Measurements from ENCODE around the gene GRID2. TPM values are rescaled to one million over a fixed set of nuclear protein-coding genes. Genes with fewer than 3 reads are reported as not detected.

Gene GRID2
- total and polyA plus RNA-seq, 8 donors, result 0.39 TPM; not detected in 7

DNA sequence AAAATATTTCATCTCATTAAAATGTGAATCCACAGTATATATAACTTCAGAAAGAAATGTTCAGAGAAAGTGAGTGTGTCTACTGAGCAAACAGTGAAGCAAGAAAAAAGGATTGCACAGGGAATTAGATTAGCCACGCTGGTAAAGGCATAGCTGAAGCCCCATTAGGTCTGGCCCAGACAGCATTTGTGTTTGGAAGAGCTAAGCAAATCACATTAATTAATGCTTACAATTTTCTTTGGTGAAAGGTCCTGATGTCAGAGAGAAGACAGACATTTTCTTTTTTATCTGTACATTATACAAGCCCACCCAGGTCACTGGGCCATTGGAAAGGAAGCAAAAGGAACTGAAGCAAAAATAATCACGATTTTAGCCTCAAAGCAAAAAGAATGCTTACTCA lies 354.6 kb downstream of the GRID2 start:
- no peak for FAIRE-seq
- DNase-seq, result no peak
- ATAC-seq, result no peak

GRCh38 chr4:92677805-92678204 lies 374.0 kb downstream of the GRID2 start:
- H3K4me3 ChIP-seq, result no peak overlapping the region
- WGBS, 2 donors, result 90 to 95% methylated on average over 3 of the region's 3 CpGs

More for the DNA sequence above, 354.6 kb downstream of the GRID2 start:
- Histone ChIP-seq H3K27ac (no peak overlapping the region), H3K4me3 (no peak overlapping the region), H3K27me3 (no peaks in the 10 kb centered on the region), H3K9me3 (no peaks in the 10 kb centered on the region), H3K36me3 (no peaks in the 10 kb centered on the region), H3K4me1 (no peaks in the 10 kb centered on the region)
- intact Hi-C loops (cut with DNase I), result no loop called here
- no peak for TF ChIP-seq CTCF (IDR thresholded peaks at IDR 0.05)
- WGBS, 2 donors, result 62 to 67% methylated on average over 2 of the region's 2 CpGs

DNA sequence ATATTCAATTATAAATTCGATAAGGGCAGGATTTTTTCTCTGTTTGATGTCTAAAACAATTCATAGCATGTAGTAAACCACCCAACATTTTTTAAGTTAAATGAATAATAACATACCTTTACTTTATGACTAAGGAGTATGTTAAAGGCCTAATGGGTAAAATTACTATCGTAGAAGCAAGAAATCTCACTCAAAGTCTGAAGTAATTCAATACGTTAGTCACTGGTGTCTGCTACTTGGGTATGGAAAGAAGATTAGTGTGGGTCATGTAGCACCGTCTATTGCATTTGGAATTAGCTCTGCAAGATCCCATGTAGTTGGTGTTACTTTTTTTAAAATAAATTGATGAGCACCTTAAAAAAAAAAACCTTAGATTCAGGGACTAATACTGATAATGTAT lies 374.5 kb downstream of the GRID2 start:
- TF ChIP-seq CTCF (IDR thresholded peaks at IDR 0.05), result no peak
- H3K4me1 ChIP-seq, result no peaks in the 10 kb centered on the region
- no peak overlapping the region for H3K27ac ChIP-seq
- H3K4me3 ChIP-seq, result no peak overlapping the region
- H3K9me3 ChIP-seq, result no peaks in the 10 kb centered on the region
- intact Hi-C loops (cut with DNase I), result no loop called here
- no peak for ATAC-seq
- 84 to 85% methylated on average over 4 of the region's 4 CpGs for WGBS, 2 donors
- H3K36me3 ChIP-seq, result no peaks in the 10 kb centered on the region
- no peaks in the 10 kb centered on the region for H3K27me3 ChIP-seq
- FAIRE-seq, result no peak
- no peak for DNase-seq

More at GRCh38 chr4:92677805-92678204, 374.0 kb downstream of the GRID2 start:
- FAIRE-seq (no peak), ATAC-seq (no peak), DNase-seq (no peak)
- Histone ChIP-seq H3K36me3 (no peaks in the 10 kb centered on the region), H3K27ac (no peak overlapping the region), H3K4me1 (no peaks in the 10 kb centered on the region), H3K9me3 (no peaks in the 10 kb centered on the region), H3K27me3 (no peaks in the 10 kb centered on the region)
- TF ChIP-seq CTCF (IDR thresholded peaks at IDR 0.05), result no peak
- intact Hi-C loops (cut with DNase I), result no loop called here

DNA sequence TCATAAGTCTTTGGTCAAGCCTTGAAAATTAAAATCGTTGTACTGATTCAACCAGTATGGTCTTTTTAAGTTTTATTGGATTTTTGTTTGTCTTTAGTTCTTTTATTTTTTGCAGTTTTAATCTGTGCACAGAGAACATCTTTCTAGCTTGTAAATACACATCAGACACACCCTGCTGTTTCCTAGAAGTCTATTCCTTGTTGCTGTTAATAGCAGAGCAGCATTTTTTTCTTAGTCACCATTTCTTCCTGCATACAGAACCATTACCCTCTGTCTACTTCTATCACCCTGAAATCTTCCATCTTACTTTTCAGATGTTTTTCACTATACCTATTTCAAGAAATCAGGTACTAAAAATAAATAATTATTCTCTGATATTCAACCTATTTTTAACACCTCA lies 375.4 kb downstream of the GRID2 start:
- Histone ChIP-seq H3K4me3 (no peak overlapping the region), H3K4me1 (no peaks in the 10 kb centered on the region), H3K27me3 (no peaks in the 10 kb centered on the region), H3K9me3 (no peaks in the 10 kb centered on the region), H3K27ac (no peak overlapping the region), H3K36me3 (no peaks in the 10 kb centered on the region)
- DNase-seq (no peak), FAIRE-seq (no peak), ATAC-seq (no peak)
- WGBS, 2 donors, result 31 to 68% methylated on average over 1 of the region's 1 CpG
- intact Hi-C loops (cut with DNase I), result no loop called here
- TF ChIP-seq CTCF (IDR thresholded peaks at IDR 0.05), result no peak

DNA sequence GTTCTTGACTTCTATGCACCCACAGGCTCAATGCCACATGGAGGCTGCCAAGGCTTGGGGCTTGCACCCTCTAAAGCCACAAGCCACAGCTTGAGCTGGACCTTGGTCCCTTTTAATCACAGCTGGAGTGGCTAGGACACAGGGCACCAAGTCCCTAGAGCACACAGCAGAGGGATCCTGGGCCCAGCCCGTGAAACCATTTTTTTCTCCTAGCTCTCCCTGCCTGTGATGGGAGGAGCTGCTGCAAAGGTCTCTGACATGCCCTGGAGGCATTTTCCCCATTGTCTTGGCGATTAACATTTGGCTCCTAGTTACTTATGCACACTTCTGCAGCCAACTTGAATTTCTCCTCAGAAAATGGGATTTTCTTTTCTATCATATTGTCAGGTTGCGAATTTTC lies 410.9 kb downstream of the GRID2 start:
- no peak for FAIRE-seq
- no peak for TF ChIP-seq CTCF (IDR thresholded peaks at IDR 0.05)

More for the DNA sequence above, 410.9 kb downstream of the GRID2 start:
- ATAC-seq (no peak), DNase-seq (no peak)
- intact Hi-C loops (cut with DNase I), result no loop called here
- Histone ChIP-seq H3K4me1 (no peaks in the 10 kb centered on the region), H3K9me3 (no peaks in the 10 kb centered on the region), H3K27me3 (no peaks in the 10 kb centered on the region), H3K4me3 (no peak overlapping the region), H3K27ac (no peak overlapping the region), H3K36me3 (no peaks in the 10 kb centered on the region)
- 87 to 91% methylated on average over 3 of the region's 3 CpGs for WGBS, 2 donors
